Endodermal cell (in vitro differentiated cells): ENCODE results near the gene WDR27. TPM values are rescaled to one million over a fixed set of nuclear protein-coding genes. Genes with fewer than 3 reads are reported as not detected.

Experiments used
- DNase-seq: peaks from one replicate; pipeline ENCODE4 v3.0.0-alpha.2; 2017
- H3K27ac ChIP-seq: 2 replicates; pipeline ENCODE4 v1.5.1; 2013; ENCODE audit warnings: mild to moderate bottlenecking, low read depth, low read length, moderate library complexity
- H3K27me3 ChIP-seq: 2 replicates; pipeline ENCODE4 v1.6.1; 2013; ENCODE audit warnings: mild to moderate bottlenecking, low read length, moderate library complexity; ENCODE audit not compliant: insufficient read depth, control insufficient read depth, poor library complexity, severe bottlenecking
- H3K36me3 ChIP-seq: 2 replicates; pipeline ENCODE4 v1.7.0; 2013; ENCODE audit warnings: mild to moderate bottlenecking, low read length, moderate library complexity; ENCODE audit not compliant: control insufficient read depth, insufficient read depth
- H3K4me1 ChIP-seq: one replicate; pipeline ENCODE4 v1.7.0; 2013; ENCODE audit warnings: low read length; ENCODE audit not compliant: control insufficient read depth, insufficient read depth
- H3K4me3 ChIP-seq: 2 replicates; pipeline ENCODE4 v1.5.1; 2013; ENCODE audit warnings: mild to moderate bottlenecking, low read length, moderate library complexity
- H3K9ac ChIP-seq: 2 replicates; pipeline ENCODE4 v1.6.1; 2013; ENCODE audit warnings: mild to moderate bottlenecking, low read length, moderate library complexity; ENCODE audit not compliant: poor library complexity, severe bottlenecking; ENCODE audit errors: extremely low read depth
- H3K9me3 ChIP-seq: 2 replicates; pipeline ENCODE4 v1.6.1; 2013; ENCODE audit warnings: mild to moderate bottlenecking, low read length, moderate library complexity; ENCODE audit not compliant: control insufficient read depth
- H3K27ac Mint-ChIP-seq: 2 replicates; pipeline ENCODE4 v1.8.0; 2020; ENCODE audit warnings: mixed read lengths
- H3K27me3 Mint-ChIP-seq: 2 replicates; pipeline ENCODE4 v1.8.0; 2021; ENCODE audit warnings: mild to moderate bottlenecking, mixed read lengths; ENCODE audit not compliant: insufficient read depth
- H3K36me3 Mint-ChIP-seq: 2 replicates; pipeline ENCODE4 v1.8.0; 2020; ENCODE audit warnings: low read depth, mixed read lengths
- H3K4me1 Mint-ChIP-seq: 2 replicates; pipeline ENCODE4 v1.8.0; 2020; ENCODE audit warnings: mixed read lengths
- H3K4me3 Mint-ChIP-seq: 2 replicates; pipeline ENCODE4 v1.8.0; 2020; ENCODE audit warnings: mild to moderate bottlenecking, moderate library complexity, mixed read lengths
- H3K9me3 Mint-ChIP-seq: 2 replicates; pipeline ENCODE4 v1.8.0; 2020; ENCODE audit warnings: mild to moderate bottlenecking, mixed read lengths
- CTCF ChIP-seq: fragments of 200-600 bp; sonication (generic); conservative IDR thresholded peaks from 2 replicates; pipeline ENCODE4 v1.5.0; 2021; ENCODE audit warnings: antibody characterized with exemption, mild to moderate bottlenecking
- WGBS, 2 experiments: methylation state at CpG; one replicate each; pipeline versions ENCODE4 v1.1.5 to v1.1.7; 2013; ENCODE audit warnings: missing lambda C conversion rate in 2 of 2, mixed read lengths in 1 of 2; ENCODE audit not compliant: insufficient coverage in 1 of 2, insufficient read length in 1 of 2; 5-methylcytosine and 5-hydroxymethylcytosine counted together
- total RNA-seq, 2 donors: library from RNA; stranded (reverse); fragmentation: NEBNext Ultra II Directional in 1 of 2; extraction: Animal tissue kit (Norgen Biotek cat#: 25700) in 1 of 2; gene quantifications; 2 replicates in 1 of 2; 3 replicates in 1 of 2; pipeline ENCODE4 v1.2.1, GENCODE V29; 2021

The WDR27 gene
- total RNA-seq, 2 donors from 2014 or later: 94.4 to 110 TPM

- Mint-ChIP-seq H3K27ac (peak overlapping the region; percentile 44), H3K4me1 (peaks cover 25% of the 10 kb centered on the region), H3K4me3 (no peak overlapping the region), H3K27me3 (no peaks in the 10 kb centered on the region), H3K36me3 (peaks cover 90% of the 10 kb centered on the region), H3K9me3 (peaks cover 56% of the 10 kb centered on the region)
- no peaks in the 10 kb centered on the region for H3K27me3 ChIP-seq
- H3K9me3 ChIP-seq: peaks cover 16% of the 10 kb centered on the region
- no peak overlapping the region for H3K4me3 ChIP-seq
- H3K27ac ChIP-seq: no peak overlapping the region
- no peak for TF ChIP-seq CTCF
- no peak overlapping the region for H3K9ac ChIP-seq
- no peak for DNase-seq
- H3K4me1 ChIP-seq: peaks cover 17% of the 10 kb centered on the region
- 83 to 100% methylated on average over 5 to 7 of the region's 7 CpGs for WGBS, 2 experiments
- peaks cover 32% of the 10 kb centered on the region for H3K36me3 ChIP-seq
These were observed 78.5 kb downstream of the WDR27 start for GRCh38 chr6:169623343-169623742.

GRCh38 chr6:169622618-169623017, 79.2 kb downstream of the WDR27 start:
- DNase-seq: no peak
- Mint-ChIP-seq H3K4me3 (no peak overlapping the region), H3K27ac (peak overlapping the region; percentile 52), H3K27me3 (no peaks in the 10 kb centered on the region), H3K4me1 (peaks cover 25% of the 10 kb centered on the region), H3K36me3 (peaks cover 89% of the 10 kb centered on the region), H3K9me3 (peaks cover 60% of the 10 kb centered on the region)
- H3K36me3 ChIP-seq: peaks cover 32% of the 10 kb centered on the region
- no peak overlapping the region for H3K4me3 ChIP-seq
- peaks cover 16% of the 10 kb centered on the region for H3K9me3 ChIP-seq
- H3K9ac ChIP-seq: no peak overlapping the region
- H3K27me3 ChIP-seq: no peaks in the 10 kb centered on the region
- no peak overlapping the region for H3K27ac ChIP-seq
- peaks cover 17% of the 10 kb centered on the region for H3K4me1 ChIP-seq
- TF ChIP-seq CTCF: no peak
- 89 to 92% methylated on average over 5 to 6 of the region's 6 CpGs for WGBS, 2 experiments

- H3K9me3 Mint-ChIP-seq: peaks cover 71% of the 10 kb centered on the region
- H3K4me3 ChIP-seq: no peak overlapping the region
- peaks cover 17% of the 10 kb centered on the region for H3K4me1 ChIP-seq
- no peak overlapping the region for H3K27ac Mint-ChIP-seq
- WGBS, 2 experiments: 83 to 90% methylated on average over 12 to 13 of the region's 13 CpGs
- no peak for DNase-seq
- H3K36me3 Mint-ChIP-seq: peaks cover 87% of the 10 kb centered on the region
- TF ChIP-seq CTCF: no peak
- H3K27ac ChIP-seq: no peak overlapping the region
- no peak overlapping the region for H3K9ac ChIP-seq
- no peak overlapping the region for H3K4me3 Mint-ChIP-seq
- H3K9me3 ChIP-seq: peaks cover 25% of the 10 kb centered on the region
- peaks cover 25% of the 10 kb centered on the region for H3K4me1 Mint-ChIP-seq
- H3K27me3 Mint-ChIP-seq: no peaks in the 10 kb centered on the region
- H3K36me3 ChIP-seq: peaks cover 33% of the 10 kb centered on the region
- no peaks in the 10 kb centered on the region for H3K27me3 ChIP-seq
These were observed 80.5 kb downstream of the WDR27 start for GRCh38 chr6:169621311-169621710.
